K562 (cell line): ENCODE results near the gene PLS1. TPM values are rescaled to one million over a fixed set of nuclear protein-coding genes. Genes with fewer than 3 reads are reported as not detected.

Experiments
- ATF3 ChIP-seq, 2 experiments: fragments of 450-650 bp in 1 of 2; sonication (generic) in 1 of 2; formaldehyde crosslinking in 1 of 2; IDR thresholded peaks in 1 of 2; conservative IDR thresholded peaks in 1 of 2; 2 replicates each; pipeline versions ENCODE4 v1.6.1 to v1.8.1; 2016 to 2023; ENCODE audit warnings: mild to moderate bottlenecking in 2 of 2, moderate library complexity in 2 of 2, inconsistent platforms in 1 of 2, missing genetic modification reagents in 1 of 2
- CEBPG ChIP-seq, 3 experiments: fragments of 200-800 bp in 1 of 3; sonication (Bioruptor generic) in 1 of 3; sonication (generic) in 1 of 3; formaldehyde crosslinking in 1 of 3; IDR thresholded peaks in 2 of 3; conservative IDR thresholded peaks in 1 of 3; 2 replicates each; pipeline versions ENCODE4 v1.6.1 to v1.8.0; 2016 to 2022; ENCODE audit warnings: missing compliant biosample characterization in 2 of 3, missing genetic modification characterization in 2 of 3, mild to moderate bottlenecking in 1 of 3, missing genetic modification reagents in 1 of 3
- CTBP1 ChIP-seq: fragments of 450-650 bp; IDR thresholded peaks from 2 replicates; pipeline ENCODE4 v1.6.1; 2016; ENCODE audit warnings: borderline replicate concordance
- EHMT2 ChIP-seq: fragments of 450-650 bp; IDR thresholded peaks from 2 replicates; pipeline ENCODE4 v1.6.1; 2018; ENCODE audit warnings: antibody characterized with exemption
- ELF1 ChIP-seq: fragments of 200-800 bp; sonication (Bioruptor generic); IDR thresholded peaks from 2 replicates; pipeline ENCODE4 v1.6.1; 2016; ENCODE audit warnings: missing genetic modification characterization, missing compliant biosample characterization
- ETV1 ChIP-seq: fragments of 450-650 bp; conservative IDR thresholded peaks from 2 replicates; pipeline ENCODE4 v1.6.1; 2016; ENCODE audit warnings: missing genetic modification characterization, control low read depth, low read depth, missing compliant biosample characterization
- ETV6 ChIP-seq, 3 experiments: fragments of 150-350 bp in 1 of 3; sonication (generic) in 1 of 3; formaldehyde crosslinking in 1 of 3; IDR thresholded peaks; 2 replicates each; pipeline versions ENCODE4 v1.6.1 to v1.8.0; 2014 to 2022; ENCODE audit warnings: borderline replicate concordance in 2 of 3, low read depth in 2 of 3, antibody characterized with exemption in 1 of 3, low read length in 1 of 3, mild to moderate bottlenecking in 1 of 3, missing genetic modification reagents in 1 of 3
- FOSL1 ChIP-seq: fragments of 200-800 bp; sonication (Bioruptor generic); conservative IDR thresholded peaks from 2 replicates; pipeline ENCODE4 v1.6.1; 2016; ENCODE audit warnings: missing genetic modification characterization, missing compliant biosample characterization
- HDAC1 ChIP-seq, 2 experiments: fragments of 450-650 bp; IDR thresholded peaks; 2 replicates each; pipeline ENCODE4 v1.6.1; 2016 to 2017; ENCODE audit warnings: inconsistent platforms in 1 of 2, mild to moderate bottlenecking in 1 of 2, moderate library complexity in 1 of 2
- HMG20A ChIP-seq: fragments of 450-650 bp; formaldehyde crosslinking; conservative IDR thresholded peaks from 2 replicates; pipeline ENCODE4 v1.4.0; 2020; ENCODE audit warnings: mild to moderate bottlenecking, mixed read lengths
- LCOR ChIP-seq: sonication (generic); formaldehyde crosslinking; IDR thresholded peaks from 2 replicates; pipeline ENCODE4 v1.8.0; 2022; ENCODE audit warnings: mild to moderate bottlenecking, missing genetic modification reagents
- MEIS2 ChIP-seq: fragments of 450-650 bp; IDR thresholded peaks from 2 replicates; pipeline ENCODE4 v1.6.1; 2014; ENCODE audit warnings: mild to moderate bottlenecking; ENCODE audit not compliant: partially characterized antibody
- NR1H2 ChIP-seq: sonication (generic); formaldehyde crosslinking; IDR thresholded peaks from 2 replicates; pipeline ENCODE4 v1.4.0; 2020; ENCODE audit warnings: mild to moderate bottlenecking, missing genetic modification reagents
- RCOR1 ChIP-seq, 2 experiments: IDR thresholded peaks; 2 replicates each; pipeline ENCODE4 v1.6.1; 2012; ENCODE audit warnings: low read depth in 2 of 2, low read length in 2 of 2, borderline replicate concordance in 1 of 2, improper control_type of control experiment in 1 of 2
- SNIP1 ChIP-seq: fragments of 450-650 bp; IDR thresholded peaks from 2 replicates; pipeline ENCODE4 v1.7.1; 2017; ENCODE audit warnings: low read depth, mild to moderate bottlenecking
- SREBF1 ChIP-seq: fragments of 150-350 bp; IDR thresholded peaks from 2 replicates; pipeline ENCODE4 v1.6.1; 2014; ENCODE audit warnings: antibody characterized with exemption, low read depth, low read length, borderline replicate concordance
- TRIM24 ChIP-seq, 2 experiments: fragments of 450-650 bp; IDR thresholded peaks; 2 replicates each; pipeline ENCODE4 v1.6.1; 2016
- ZNF277 ChIP-seq: fragments of 250-450 bp; sonication (Bioruptor Pico); IDR thresholded peaks from 2 replicates; pipeline ENCODE4 v1.8.0; 2022; ENCODE audit warnings: inconsistent platforms, mild to moderate bottlenecking, moderate library complexity, borderline replicate concordance
- polyA plus RNA-seq, 8 experiments: library from polyadenylated mRNA; depleted of rRNA in 4 of 8; stranded (reverse) in 5 of 8; unstranded in 3 of 8; fragments of >200 nt; fragmentation: Nextera tagmentation in 2 of 8; fragmentation: Illumina TruSeq in 1 of 8; extraction: Ambion mirVana in 2 of 8; extraction: Trizol in 1 of 8; gene quantifications; 2 replicates each; pipeline versions ENCODE4 v1.2.1 to v1.2.3, GENCODE V29; 2011 to 2014; ENCODE audit warnings: inconsistent platforms in 1 of 8, missing spikeins in 1 of 8
- total RNA-seq, 7 experiments: library from RNA; depleted of rRNA in 6 of 7; stranded (reverse); fragments of >200 nt in 6 of 7; fragmentation: Illumina TruSeq in 2 of 7; extraction: Trizol in 2 of 7; gene quantifications; 2 replicates each; pipeline versions ENCODE4 v1.2.1 to v1.2.3, GENCODE V29; 2011 to 2021; ENCODE audit warnings: low replicate concordance in 1 of 7
- TF ChIP-seq, protein P1 (sequence below): fragments of 450-650 bp; IDR thresholded peaks from 2 replicates; pipeline ENCODE4 v1.6.1; 2016; ENCODE audit warnings: missing biosample characterization, missing genetic modification characterization

The PLS1 gene
- total and polyA plus RNA-seq, 9 of the 15 experiments (the other 6 are each of a cell fraction or from before 2014, with no cell fraction given), result 6.1 to 21.3 (median 13.0) TPM

- TF ChIP-seq ZNF277 (CRISPR knock-in tag) (no peak), ELF1 (peak; percentile 55; the same call in 1 of the 2 replicates), TRIM24 (IDR thresholded peaks at IDR 0.05) (peak; percentile 41 to 42; a peak in 3 of 4 replicates), LCOR (CRISPR knock-in tag) (no peak), HMG20A (CRISPR knock-in tag) (no peak), FOSL1 (tag) (0 out of 2 replicates have a peak, but pooled peaks have one; percentile 24), MEIS2 (peak; percentile 5), CTBP1 (peak; percentile 20; the same call in 1 of the 2 replicates), EHMT2 (peak; percentile 42; the same call in 1 of the 2 replicates), ETV6 (IDR thresholded peaks at IDR 0.05; ENCODE audit: borderline replicate concordance in 1 of 2, low read depth in 2 of 2, low read length in 1 of 2) (peak; percentile 85 to 88; a peak in 3 of 4 replicates), ETV6 (CRISPR knock-in tag; IDR thresholded peaks at IDR 0.05; ENCODE audit: borderline replicate concordance) (no peak), SREBF1 (no peak), CEBPG (CRISPR knock-in tag; IDR thresholded peaks at IDR 0.05) (peak; percentile 73), CEBPG (tag; conservative IDR thresholded peaks at IDR 0.05 in 1 of 2, IDR thresholded peaks at IDR 0.05 in 1 of 2) (peak; percentile 92 to 96), HDAC1 (IDR thresholded peaks at IDR 0.05) (0 out of 4 replicates have a peak, but pooled peaks of 1 of the 2 experiments have one; percentile 16), SNIP1 (no peak), NR1H2 (CRISPR knock-in tag) (no peak), ATF3 (IDR thresholded peaks at IDR 0.05) (peak; percentile 28; the same call in 1 of the 2 replicates), ATF3 (CRISPR knock-in tag; conservative IDR thresholded peaks at IDR 0.05) (no peak), RCOR1 (IDR thresholded peaks at IDR 0.05; ENCODE audit: borderline replicate concordance in 1 of 2, low read depth in 2 of 2, low read length in 2 of 2) (0 out of 4 replicates have a peak, but pooled peaks of 1 of the 2 experiments have one; percentile 14), ETV1 (tag) (peak; percentile 62)
- TF ChIP-seq, protein P1, sequence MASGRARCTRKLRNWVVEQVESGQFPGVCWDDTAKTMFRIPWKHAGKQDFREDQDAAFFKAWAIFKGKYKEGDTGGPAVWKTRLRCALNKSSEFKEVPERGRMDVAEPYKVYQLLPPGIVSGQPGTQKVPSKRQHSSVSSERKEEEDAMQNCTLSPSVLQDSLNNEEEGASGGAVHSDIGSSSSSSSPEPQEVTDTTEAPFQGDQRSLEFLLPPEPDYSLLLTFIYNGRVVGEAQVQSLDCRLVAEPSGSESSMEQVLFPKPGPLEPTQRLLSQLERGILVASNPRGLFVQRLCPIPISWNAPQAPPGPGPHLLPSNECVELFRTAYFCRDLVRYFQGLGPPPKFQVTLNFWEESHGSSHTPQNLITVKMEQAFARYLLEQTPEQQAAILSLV (tag), result peak; percentile 83
Measured at GRCh38 chr3:142706321-142707127, 110.3 kb downstream of the PLS1 start (continued).
